Inflammatory macrophage (primary cell): ENCODE measurements around the gene PODXL.
"Not testable (repeated sequence)": the region's sequence is repeated elsewhere in the genome, so short reads cannot be mapped to it uniquely, and the experiment has no call there.

Experiments
- DNase-seq, 2 donors: peaks; one replicate each; pipeline ENCODE4 v3.0.0-alpha.2; 2020 to 2022

PODXL gene

GRCh38 chr7:131536361-131536849 lies 20.0 kb downstream of the PODXL start:
- DNase-seq = no peak

GRCh38 chr7:131533566-131534561 lies 22.6 kb downstream of the PODXL start:
- DNase-seq = no peak

DNA sequence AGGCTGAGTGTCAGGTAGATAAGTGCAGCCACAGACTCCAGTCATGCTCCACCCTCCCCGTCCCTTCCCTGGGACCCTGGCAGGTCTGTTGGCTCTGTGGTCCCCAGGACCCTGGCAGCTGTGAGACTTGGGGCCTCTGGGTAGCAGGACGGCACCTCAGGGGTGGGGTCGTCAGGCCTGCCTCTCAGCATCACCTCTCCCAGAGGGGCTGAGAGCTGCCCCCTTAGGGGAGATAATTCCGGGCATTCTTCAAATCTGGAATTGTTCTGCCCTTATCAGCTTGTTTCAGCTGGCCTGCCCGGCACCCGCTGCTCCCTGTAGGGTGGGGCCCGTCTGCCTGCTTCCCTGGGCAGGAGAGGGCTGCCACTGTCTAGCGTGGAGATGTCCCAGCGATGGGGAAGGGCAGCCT lies 23.3 kb downstream of the PODXL start:
- DNase-seq = no peak

DNA sequence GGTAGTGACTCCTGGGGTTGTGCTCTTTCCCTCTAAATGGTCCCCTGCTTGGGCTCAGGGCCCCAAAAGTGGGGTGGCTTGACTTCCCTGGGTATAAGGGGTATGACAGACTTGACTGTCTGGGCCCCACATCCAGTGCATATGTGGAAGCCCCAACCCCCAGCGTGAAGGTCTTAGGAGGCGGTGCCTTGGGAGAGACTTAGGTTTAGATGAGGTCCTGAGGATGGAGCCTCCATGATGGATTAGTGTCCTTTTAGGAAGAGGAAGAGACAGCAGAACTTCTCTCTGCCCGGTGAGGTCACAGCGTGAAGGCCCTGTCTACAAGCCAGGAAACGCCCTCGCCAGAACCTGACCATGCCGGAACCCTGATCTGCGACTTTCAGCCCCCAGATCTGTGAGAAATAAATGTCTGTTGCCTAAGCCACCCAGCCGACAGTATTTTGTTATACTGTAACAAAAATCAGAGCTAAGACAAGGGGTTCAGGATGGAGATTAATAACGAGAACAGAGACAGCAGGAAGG lies 23.8 kb downstream of the PODXL start:
- no peak for DNase-seq

GRCh38 chr7:131530137-131530536 lies 26.3 kb downstream of the PODXL start:
- DNase-seq = no peak

GRCh38 chr7:131529617-131530016 lies 26.8 kb downstream of the PODXL start:
- DNase-seq = no peak

DNA sequence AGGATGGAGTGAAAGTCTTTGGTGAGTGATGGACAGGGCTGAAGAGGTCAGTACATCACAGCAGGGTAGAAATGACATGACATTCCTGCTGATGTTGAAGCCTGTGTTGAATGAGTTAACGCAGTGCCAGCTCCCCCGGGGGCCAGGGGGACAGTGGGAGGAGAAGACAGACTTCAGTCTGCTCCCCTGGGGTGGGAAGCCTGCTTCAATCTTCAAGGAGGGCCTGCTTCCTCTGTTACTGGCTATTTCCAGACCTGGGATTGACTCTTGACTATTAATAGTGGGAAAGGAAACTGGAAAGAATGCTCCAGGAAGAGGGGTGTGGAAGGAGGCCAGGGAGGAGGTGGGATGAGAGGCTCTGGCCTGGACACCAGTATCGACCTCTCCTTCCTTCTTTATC lies 27.2 kb downstream of the PODXL start:
- DNase-seq = no peak

- peak; percentile 21 to 36 for DNase-seq
Observed at GRCh38 chr7:131527456-131527855, 29.0 kb downstream of the PODXL start.

GRCh38 chr7:131525820-131526219 lies 30.6 kb downstream of the PODXL start:
- DNase-seq = no peak

GRCh38 chr7:131524703-131525102 lies 31.7 kb downstream of the PODXL start:
- DNase-seq = no peak

GRCh38 chr7:131524115-131524514 lies 32.3 kb downstream of the PODXL start:
- no peak for DNase-seq

GRCh38 chr7:131522325-131522930 lies 34.0 kb downstream of the PODXL start:
- DNase-seq = no peak

GRCh38 chr7:131521651-131522163 lies 34.7 kb downstream of the PODXL start:
- DNase-seq = no peak

DNA sequence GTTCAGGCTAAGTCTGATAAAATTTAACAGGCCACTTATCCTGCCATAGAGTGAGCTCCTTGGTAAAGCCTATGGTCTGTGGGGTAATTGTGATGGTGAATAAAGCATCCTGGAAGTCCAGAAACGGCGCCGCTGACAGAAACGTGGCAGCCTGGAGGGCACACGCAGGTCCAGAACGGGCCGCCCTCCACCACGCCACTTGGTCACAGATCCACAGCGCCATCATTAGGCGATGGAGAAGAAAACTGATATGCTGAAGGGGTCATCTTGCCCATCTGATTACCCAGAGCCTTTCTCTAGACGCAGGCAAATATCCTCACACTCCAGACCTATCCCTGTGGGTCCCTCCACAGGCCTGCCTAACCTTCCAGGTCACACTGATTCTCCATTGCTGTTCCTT lies 37.8 kb downstream of the PODXL start:
- DNase-seq = no peak

GRCh38 chr7:131517218-131517923 lies 39.1 kb downstream of the PODXL start:
- peak in 1 of 2 donors; percentile 16 for DNase-seq

DNA sequence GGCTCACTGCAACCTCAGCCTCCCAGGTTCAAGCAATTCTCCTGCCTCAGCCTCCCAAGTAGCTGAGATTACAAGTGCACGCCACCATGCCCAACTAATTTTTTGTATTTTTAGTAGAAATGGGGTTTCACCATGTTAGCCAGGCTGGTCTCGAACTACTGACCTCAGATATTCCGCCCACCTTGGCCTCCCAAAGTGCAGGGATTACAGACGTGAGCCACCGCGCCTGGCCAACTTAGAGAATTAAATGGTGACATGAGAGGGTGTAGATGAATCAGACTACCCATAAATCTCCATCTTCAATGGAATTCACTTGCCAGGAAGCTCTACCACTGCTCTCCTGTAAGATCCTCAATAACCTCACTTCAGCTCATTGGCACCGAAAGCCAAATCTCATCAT lies 41.0 kb downstream of the PODXL start:
- not testable (repeated sequence) for DNase-seq

DNA sequence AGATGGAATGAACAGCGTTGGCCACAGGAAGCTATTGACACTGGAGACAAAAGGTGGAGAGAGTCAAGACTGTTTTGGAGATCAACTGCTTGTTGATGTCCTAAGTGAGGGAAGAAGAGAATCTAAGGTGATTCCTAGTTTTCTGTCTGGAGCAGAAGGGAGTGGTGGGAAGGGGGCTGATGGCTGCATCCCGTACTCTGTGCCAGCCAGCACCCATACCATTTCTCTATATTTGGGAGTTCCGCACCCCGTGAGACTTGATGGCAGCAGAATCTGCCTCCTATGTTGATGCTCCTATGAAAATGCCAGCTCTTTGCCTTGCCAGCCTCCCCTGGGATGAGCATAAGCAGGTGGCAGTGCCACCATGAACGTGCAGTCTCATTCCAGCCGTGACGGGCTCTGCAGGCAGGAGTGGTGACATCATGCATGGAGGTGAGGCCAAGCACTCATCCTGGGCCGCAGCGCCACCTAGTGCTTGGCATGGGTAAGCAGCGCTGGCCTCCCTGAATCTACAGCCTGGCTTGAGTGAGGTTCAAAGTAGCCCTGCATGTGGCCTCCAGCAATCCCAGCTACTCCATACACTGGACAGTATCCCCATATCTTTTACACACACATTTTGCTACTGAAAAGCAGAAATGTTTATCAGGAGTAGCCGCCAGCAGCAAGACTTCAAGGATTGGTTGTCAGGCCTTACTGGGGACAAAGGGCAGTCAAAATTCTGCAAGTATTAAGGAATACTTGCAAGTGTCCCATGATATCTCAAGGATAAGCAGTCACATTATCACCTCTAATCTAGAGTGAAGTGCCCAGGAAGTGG lies 43.0 kb downstream of the PODXL start:
- DNase-seq = peak; percentile 70 to 76

- no peak for DNase-seq
Observed at GRCh38 chr7:131511774-131512535, 44.5 kb downstream of the PODXL start.

DNA sequence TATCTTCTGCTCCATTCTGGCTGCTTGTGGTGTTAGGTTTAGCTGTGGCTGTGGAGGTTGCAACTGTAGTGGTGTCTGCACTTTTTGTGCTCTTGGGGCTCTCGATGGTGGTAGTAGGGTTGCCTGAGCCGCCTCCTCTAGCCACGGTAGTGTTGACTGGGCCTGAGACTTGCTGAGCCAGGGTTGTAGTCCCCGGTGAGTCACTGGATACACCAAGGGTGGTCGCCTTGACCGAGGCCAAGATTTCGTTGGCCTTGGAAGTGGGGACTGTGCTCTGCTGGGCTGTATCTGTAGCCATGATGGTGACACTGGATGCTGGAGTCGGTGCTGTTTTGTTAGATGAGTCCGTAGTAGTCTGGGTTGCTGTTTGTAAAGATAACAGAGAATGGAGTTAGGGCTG lies 45.4 kb downstream of the PODXL start:
- no peak for DNase-seq

GRCh38 chr7:131509781-131510180 lies 46.6 kb downstream of the PODXL start:
- DNase-seq = no peak
